Astrocyte of the cerebellum (primary cell): Measurements from ENCODE around the gene AKAP9.
"Not testable (repeated sequence)": the region's sequence is repeated elsewhere in the genome, so short reads cannot be mapped to it uniquely, and the experiment has no call there.

Experiments used
- DNase-seq: peaks from one replicate; pipeline ENCODE4 v3.0.0-alpha.2; 2011; ENCODE audit warnings: low read depth
- H3K4me3 ChIP-seq: 2 replicates; pipeline ENCODE4 v1.5.1; 2011; ENCODE audit warnings: mild to moderate bottlenecking, low read depth, low read length, moderate library complexity
- CTCF ChIP-seq: IDR thresholded peaks from 2 replicates; pipeline ENCODE4 v1.5.1; 2012; ENCODE audit warnings: low read length, low read depth, moderate library complexity, mild to moderate bottlenecking; ENCODE audit errors: missing control alignments
- in situ Hi-C: cut with HindIII; loops from 2 replicates; pipeline ENCODE4 v1.10.0; 2017; ENCODE audit warnings: low sequenced_read_pairs

The AKAP9 gene

GRCh38 chr7:92076509-92076908 is 135.8 kb downstream of the AKAP9 start:
- TF ChIP-seq CTCF = no peak
- no peak overlapping the region for H3K4me3 ChIP-seq
- in situ Hi-C loops = no loop called here
- no peak for DNase-seq

GRCh38 chr7:92083922-92084321 is 143.3 kb downstream of the AKAP9 start:
- DNase-seq, H3K4me3 ChIP-seq, in situ Hi-C loops: not testable (repeated sequence)

- TF ChIP-seq CTCF = no peak
- in situ Hi-C loops = no loop called here
- no peak for DNase-seq
- H3K4me3 ChIP-seq = no peak overlapping the region
These were observed 147.6 kb downstream of the AKAP9 start for GRCh38 chr7:92088266-92088665.

GRCh38 chr7:92092210-92092609 is 151.5 kb downstream of the AKAP9 start:
- in situ Hi-C loops = no loop called here
- no peak for DNase-seq
- TF ChIP-seq CTCF = no peak
- H3K4me3 ChIP-seq = no peak overlapping the region

GRCh38 chr7:92095380-92095779 is 154.7 kb downstream of the AKAP9 start:
- no peak for TF ChIP-seq CTCF
- in situ Hi-C loops = no loop called here
- DNase-seq = no peak
- no peak overlapping the region for H3K4me3 ChIP-seq

GRCh38 chr7:92100534-92100933 is 159.9 kb downstream of the AKAP9 start:
- TF ChIP-seq CTCF = no peak
- no peak overlapping the region for H3K4me3 ChIP-seq
- in situ Hi-C loops = no loop called here
- no peak for DNase-seq

GRCh38 chr7:92102862-92103261 is 162.2 kb downstream of the AKAP9 start:
- not testable (repeated sequence) for DNase-seq

GRCh38 chr7:92108821-92109220 is 168.2 kb downstream of the AKAP9 start:
- in situ Hi-C loops = no loop called here

More at GRCh38 chr7:92102862-92103261, 162.2 kb downstream of the AKAP9 start:
- in situ Hi-C loops, H3K4me3 ChIP-seq: not testable (repeated sequence)

More at GRCh38 chr7:92108821-92109220, 168.2 kb downstream of the AKAP9 start:
- H3K4me3 ChIP-seq = no peak overlapping the region
- no peak for DNase-seq
- TF ChIP-seq CTCF = no peak
